Measurements from ENCODE around the gene KCNJ18.
"Not testable (repeated sequence)": the region's sequence is repeated elsewhere in the genome, so short reads cannot be mapped to it uniquely, and the experiment has no call there.

Gene KCNJ18

DNA sequence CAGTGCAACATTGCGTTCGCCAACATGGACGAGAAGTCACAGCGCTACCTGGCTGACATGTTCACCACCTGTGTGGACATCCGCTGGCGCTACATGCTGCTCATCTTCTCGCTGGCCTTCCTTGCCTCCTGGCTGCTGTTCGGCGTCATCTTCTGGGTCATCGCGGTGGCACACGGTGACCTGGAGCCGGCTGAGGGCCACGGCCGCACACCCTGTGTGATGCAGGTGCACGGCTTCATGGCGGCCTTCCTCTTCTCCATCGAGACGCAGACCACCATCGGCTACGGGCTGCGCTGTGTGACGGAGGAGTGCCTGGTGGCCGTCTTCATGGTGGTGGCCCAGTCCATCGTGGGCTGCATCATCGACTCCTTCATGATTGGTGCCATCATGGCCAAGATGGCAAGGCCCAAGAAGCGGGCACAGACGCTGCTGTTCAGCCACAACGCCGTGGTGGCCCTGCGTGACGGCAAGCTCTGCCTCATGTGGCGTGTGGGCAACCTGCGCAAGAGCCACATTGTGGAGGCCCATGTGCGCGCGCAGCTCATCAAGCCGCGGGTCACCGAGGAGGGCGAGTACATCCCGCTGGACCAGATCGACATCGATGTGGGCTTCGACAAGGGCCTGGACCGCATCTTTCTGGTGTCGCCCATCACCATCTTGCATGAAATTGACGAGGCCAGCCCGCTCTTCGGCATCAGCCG is 10.8 kb downstream of the KCNJ18 start:
- not testable (repeated sequence) for DNase-seq (ENCODE audit: low read depth in 2 of 2)

DNA sequence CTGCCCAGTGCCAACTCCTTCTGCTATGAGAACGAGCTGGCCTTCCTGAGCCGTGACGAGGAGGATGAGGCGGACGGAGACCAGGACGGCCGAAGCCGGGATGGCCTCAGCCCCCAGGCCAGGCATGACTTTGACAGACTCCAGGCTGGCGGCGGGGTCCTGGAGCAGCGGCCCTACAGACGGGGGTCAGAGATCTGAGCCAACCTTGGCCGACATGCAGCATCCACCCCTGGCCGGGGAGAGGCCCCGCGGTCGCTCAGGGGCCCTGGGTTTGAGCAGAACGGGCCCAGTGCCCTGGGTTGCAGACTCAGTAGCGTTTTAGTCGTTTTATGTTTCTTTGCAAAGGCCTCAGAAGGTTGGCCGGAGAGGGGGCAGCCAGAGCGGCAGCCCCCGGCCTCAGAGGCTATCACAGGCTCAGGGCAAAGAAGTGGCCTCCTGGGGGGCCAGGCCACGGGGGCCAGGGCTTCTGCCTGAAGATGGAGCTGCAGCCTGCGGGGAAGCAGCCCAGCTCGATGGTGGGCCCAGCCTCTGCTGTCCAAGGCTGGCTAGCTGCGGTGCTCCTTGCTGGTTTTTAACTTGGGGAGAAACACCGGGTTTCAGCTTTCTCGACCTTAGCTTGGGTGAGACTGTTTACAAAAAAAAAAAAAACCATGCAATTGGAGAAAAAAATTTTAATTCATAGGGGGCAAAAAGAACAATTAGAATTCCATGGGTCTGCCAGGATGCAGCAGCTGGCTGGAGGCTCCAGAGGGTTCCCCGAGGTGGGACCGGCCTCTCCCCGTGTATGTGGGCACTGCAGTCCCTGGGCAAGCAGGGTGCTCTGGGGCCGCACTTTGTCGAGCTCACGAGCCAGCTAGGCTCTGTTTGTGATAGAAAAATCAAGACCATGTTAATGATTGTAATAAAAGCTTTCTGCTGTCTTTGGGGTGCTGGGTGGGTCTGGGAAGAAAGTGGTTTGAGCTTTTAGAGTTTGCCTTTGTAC is 11.9 kb downstream of the KCNJ18 start:
- not testable (repeated sequence) for DNase-seq (ENCODE audit: low read depth in 2 of 2)

DNA sequence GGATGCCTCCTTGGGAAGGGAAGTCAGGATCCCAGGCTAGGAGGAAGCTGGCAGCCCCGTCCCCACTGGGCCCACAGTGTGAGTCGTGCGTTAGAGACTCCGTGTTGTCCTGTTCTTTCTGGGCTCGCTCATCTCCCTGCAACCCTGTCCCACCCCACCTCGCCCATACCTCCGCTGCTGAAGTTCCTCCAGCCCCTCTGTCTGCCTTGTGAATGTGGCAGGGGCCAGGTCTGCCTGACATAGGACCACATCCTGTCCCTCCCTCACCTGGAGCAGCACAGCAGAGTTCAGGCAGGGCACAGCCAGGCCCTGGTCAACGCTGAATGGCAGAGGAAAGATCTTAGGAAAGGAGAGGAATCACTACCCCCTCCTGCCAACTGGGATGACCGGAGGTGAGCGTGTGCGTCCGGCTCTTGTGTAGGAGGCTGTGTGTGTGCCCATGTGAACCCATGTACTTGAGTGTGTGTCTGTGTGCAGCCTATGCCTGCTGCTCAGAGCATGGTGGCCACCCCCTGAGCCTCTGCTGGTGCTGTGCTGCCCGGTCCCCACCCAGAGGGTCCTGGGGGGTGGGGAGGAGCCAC is 12.8 kb downstream of the KCNJ18 start:
- DNase-seq (ENCODE audit: low read depth in 2 of 2): no peak

DNA sequence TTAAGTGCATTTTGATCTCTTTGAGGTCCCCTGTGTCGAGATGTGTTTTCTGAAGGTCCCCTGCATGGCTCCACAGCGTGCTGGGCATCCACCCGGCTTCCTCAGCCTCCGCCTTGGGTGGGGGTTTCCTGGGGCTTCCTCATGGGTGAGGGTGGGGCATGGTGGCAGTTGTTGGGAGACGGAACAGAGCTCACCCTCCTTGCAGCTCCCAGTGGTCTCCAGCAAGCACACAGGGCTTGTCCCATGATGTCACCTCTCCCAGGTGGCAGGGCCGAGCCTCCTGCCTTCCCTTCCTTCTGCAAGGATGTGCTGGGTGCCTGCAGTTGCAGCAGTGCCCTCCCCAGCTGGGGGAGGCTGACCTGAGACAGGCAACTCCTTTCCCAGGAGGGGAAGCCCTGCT is 13.4 kb downstream of the KCNJ18 start:
- not testable (repeated sequence) for DNase-seq (ENCODE audit: low read depth in 2 of 2)

- not testable (repeated sequence) for DNase-seq (ENCODE audit: low read depth in 2 of 2)
Observed at GRCh38 chr17:21706546-21706945, 14.2 kb downstream of the KCNJ18 start.

GRCh38 chr17:21707131-21707530 is 14.8 kb downstream of the KCNJ18 start:
- not testable (repeated sequence) for DNase-seq (ENCODE audit: low read depth in 2 of 2)

GRCh38 chr17:21707711-21708611 is 15.6 kb downstream of the KCNJ18 start:
- not testable (repeated sequence) for DNase-seq (ENCODE audit: low read depth in 2 of 2)

GRCh38 chr17:21708612-21709535 is 16.6 kb downstream of the KCNJ18 start:
- not testable (repeated sequence) for DNase-seq (ENCODE audit: low read depth in 2 of 2)

DNA sequence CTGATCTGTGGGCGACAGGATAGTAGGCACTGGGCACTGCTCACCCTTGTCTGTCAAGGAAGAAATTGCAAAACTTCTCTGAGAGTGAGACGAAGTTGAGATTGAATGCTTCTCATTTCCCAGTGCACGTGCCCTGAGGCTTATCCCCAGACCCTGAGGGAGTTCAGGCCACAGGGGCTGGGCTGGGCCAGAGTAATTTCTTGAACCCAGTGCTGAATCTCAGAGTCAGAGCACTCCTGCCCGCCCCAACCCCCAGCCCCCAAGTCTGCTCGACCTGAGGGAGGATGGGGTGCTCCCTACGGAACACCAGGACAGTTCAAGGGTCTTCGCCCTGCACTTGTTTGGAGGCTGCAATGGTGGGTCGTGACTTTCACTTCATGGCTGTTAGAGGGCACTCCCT is 17.7 kb downstream of the KCNJ18 start:
- DNase-seq (ENCODE audit: low read depth in 2 of 2): not testable (repeated sequence)

GRCh38 chr17:21710486-21710885 is 18.2 kb downstream of the KCNJ18 start:
- DNase-seq (ENCODE audit: low read depth in 2 of 2): not testable (repeated sequence)

DNA sequence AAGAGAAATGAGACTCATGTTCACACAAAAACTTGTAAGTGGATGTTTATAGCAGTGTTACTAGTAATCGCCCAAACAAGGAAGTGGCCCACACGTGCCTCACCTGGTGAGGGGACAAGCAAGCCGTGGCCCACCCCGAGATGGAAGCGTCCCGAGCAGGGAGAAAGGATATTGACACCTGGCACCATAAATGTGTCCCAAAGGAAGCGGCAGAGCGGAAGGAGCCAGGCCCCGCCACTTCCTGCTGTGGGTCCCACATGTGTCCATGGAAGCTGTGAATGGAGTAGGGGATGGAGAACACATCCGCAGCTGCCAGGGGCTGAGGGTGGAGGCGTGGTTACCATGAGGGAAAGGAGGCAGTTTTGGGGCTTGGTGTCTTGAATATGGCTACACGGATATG is 18.9 kb downstream of the KCNJ18 start:
- no peak for DNase-seq (ENCODE audit: low read depth in 2 of 2)

- DNase-seq (ENCODE audit: low read depth in 2 of 2): not testable (repeated sequence)
Observed at GRCh38 chr17:21713020-21713419, 20.7 kb downstream of the KCNJ18 start.

GRCh38 chr17:21713631-21714030 is 21.3 kb downstream of the KCNJ18 start:
- not testable (repeated sequence) for DNase-seq (ENCODE audit: low read depth in 2 of 2)

- not testable (repeated sequence) for DNase-seq (ENCODE audit: low read depth in 2 of 2)
Observed at GRCh38 chr17:21714676-21715075, 22.4 kb downstream of the KCNJ18 start.

DNA sequence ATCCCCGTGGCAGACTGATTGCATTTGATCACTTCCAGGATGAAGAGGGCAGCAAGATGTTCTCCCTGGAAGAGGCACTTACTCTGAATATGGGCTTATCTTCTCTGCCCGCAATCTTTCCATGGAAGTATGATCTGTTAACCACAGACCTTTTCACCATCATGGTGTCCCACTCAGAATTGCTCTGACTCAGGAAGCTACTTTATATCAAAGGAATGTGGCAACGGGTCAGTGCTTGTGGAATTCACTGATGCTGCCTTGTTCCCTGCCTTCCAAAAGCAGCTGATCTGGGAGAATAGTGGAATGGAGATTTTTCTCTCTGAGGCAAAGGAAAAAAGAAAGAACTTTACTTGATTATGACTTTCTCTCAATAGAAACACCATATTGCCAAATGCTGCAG is 23.6 kb downstream of the KCNJ18 start:
- not testable (repeated sequence) for DNase-seq (ENCODE audit: low read depth in 2 of 2)

DNA sequence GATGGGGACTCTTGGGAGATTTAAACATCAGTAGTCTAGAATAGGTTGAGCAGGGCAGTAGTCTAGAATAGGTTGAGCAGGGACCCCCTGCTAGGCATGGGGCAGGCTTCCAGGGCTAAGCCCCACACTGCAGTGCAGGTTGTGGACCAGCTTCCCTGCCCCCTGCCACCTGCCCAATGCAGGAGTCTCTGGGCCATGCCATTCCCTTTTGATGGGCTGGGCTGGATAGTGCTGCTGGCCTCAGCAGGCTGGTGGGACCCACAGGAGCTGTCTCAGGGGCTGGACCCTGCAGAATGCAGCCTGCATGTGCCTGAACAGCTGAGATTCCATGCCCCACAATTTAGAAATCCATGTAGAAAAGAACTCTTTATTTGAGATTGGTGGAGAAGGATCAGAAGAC is 26.6 kb downstream of the KCNJ18 start:
- not testable (repeated sequence) for DNase-seq (ENCODE audit: low read depth in 2 of 2)

GRCh38 chr17:21719511-21720226 is 27.3 kb downstream of the KCNJ18 start:
- DNase-seq (ENCODE audit: low read depth in 2 of 2): not testable (repeated sequence)

DNA sequence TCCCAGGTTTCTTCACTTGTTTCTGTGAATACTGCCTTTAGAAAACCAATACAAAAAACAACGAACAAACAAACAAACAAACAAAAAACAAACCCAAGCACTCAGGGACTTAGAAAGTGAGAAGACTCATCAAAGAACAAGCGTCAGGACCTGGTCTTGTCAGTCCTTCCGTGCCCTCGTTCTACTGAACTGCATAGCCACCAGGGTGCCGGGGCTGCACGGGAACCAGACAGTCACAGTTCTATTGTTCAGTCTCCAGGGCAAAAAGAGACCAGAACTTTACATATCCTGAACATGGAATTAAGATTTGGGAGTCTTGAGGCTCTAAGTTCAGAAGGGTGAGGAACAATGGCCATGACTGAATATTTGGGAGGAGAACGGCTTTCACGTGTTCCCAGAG is 28.2 kb downstream of the KCNJ18 start:
- DNase-seq (ENCODE audit: low read depth in 2 of 2): not testable (repeated sequence)

- not testable (repeated sequence) for DNase-seq (ENCODE audit: low read depth in 2 of 2)
Observed at GRCh38 chr17:21722268-21722667, 29.9 kb downstream of the KCNJ18 start.

All from stimulated activated CD8-positive, alpha-beta memory T cell treated with anti-CD3 and anti-CD28 coated beads, Interleukin-2, amount 100 ng/mL, for 48 hours (primary cell).